BLaER1 (cell line): ENCODE results near the gene RCAN2.

Source experiments
- H3K27ac ChIP-seq: shearing (Covaris generic); formaldehyde crosslinking; 2 replicates; pipeline ENCODE4 v1.8.1; 2022
- H3K27me3 ChIP-seq: shearing (Covaris generic); formaldehyde crosslinking; 2 replicates; pipeline ENCODE4 v1.8.1; 2022
- H3K36me3 ChIP-seq: shearing (Covaris generic); formaldehyde crosslinking; 2 replicates; pipeline ENCODE4 v1.8.1; 2022
- H3K4me1 ChIP-seq: shearing (Covaris generic); formaldehyde crosslinking; 2 replicates; pipeline ENCODE4 v1.8.1; 2022
- H3K4me2 ChIP-seq: shearing (Covaris generic); formaldehyde crosslinking; 2 replicates; pipeline ENCODE4 v1.8.1; 2022
- H3K4me3 ChIP-seq: shearing (Covaris generic); formaldehyde crosslinking; 2 replicates; pipeline ENCODE4 v1.8.1; 2022
- H3K9ac ChIP-seq: shearing (Covaris generic); formaldehyde crosslinking; 2 replicates; pipeline ENCODE4 v1.8.1; 2022
- H3K9me3 ChIP-seq: shearing (Covaris generic); formaldehyde crosslinking; 2 replicates; pipeline ENCODE4 v1.8.1; 2022
- H4K20me1 ChIP-seq: shearing (Covaris generic); formaldehyde crosslinking; 2 replicates; pipeline ENCODE4 v1.8.1; 2022
- Cebpa-rat ChIP-seq: shearing (Covaris generic); IDR thresholded peaks from 2 replicates; pipeline ENCODE4 v1.8.1; 2022

Gene RCAN2

DNA sequence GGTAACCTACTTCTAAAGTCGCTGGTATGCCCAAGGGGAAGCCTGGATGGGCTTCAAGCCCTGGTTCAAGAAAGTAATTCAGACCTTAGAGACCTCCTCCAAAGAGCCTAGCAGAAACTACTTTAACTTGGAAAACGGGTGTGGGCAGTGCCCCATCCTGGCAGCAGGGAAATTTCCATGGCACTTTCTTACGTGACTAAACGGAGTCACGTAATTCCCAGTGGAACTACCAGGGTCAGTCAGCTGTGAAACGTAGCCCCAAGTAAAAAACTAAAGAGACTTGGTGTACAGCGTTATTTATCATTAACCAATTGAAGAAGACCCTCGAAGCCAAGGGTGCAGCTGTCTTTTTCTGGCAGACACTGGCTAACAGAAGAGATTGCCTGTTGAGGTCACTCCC, 114.0 kb downstream of the RCAN2 start:
- Histone ChIP-seq H3K9ac (peak overlapping the region; percentile 26; the same call in 1 of the 2 replicates), H3K9me3 (no peaks in the 10 kb centered on the region), H3K27ac (peak overlapping the region; percentile 81), H3K36me3 (no peaks in the 10 kb centered on the region), H4K20me1 (no peaks in the 10 kb centered on the region), H3K27me3 (no peaks in the 10 kb centered on the region), H3K4me2 (peak overlapping the region; percentile 86), H3K4me3 (peak overlapping the region; percentile 36), H3K4me1 (peaks cover 33% of the 10 kb centered on the region)
- TF ChIP-seq Cebpa-rat = no peak

DNA sequence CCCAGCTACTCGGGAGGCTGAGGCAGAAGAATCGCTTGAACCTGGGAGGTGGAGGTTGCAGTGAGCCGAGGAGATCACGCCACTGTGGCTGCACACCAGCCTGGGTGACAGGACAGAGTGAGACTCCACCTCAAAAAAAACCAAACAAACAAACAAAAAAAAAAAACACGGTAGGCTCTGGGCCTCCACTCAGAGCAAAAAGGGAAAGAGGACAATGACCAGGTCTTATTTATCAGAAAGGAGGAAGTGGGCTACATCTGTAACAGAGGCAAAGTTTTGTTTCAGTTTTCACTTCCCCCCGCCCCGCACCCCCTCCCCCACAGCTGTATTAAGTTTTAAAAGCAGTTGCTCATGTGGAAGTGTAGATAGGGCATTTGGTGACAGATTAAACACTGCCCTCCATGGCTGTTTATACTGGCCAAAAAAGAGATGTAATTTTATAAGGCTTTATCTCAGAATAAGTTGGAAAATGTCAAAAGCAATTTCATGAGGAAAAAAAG, 114.6 kb downstream of the RCAN2 start:
- no peaks in the 10 kb centered on the region for H3K36me3 ChIP-seq
- H3K9me3 ChIP-seq = no peaks in the 10 kb centered on the region
- H3K27ac ChIP-seq = peak overlapping the region; percentile 81
- H3K4me3 ChIP-seq = peak overlapping the region; percentile 36
- peak overlapping the region; percentile 26; the same call in 1 of the 2 replicates for H3K9ac ChIP-seq
- H3K4me1 ChIP-seq = peaks cover 33% of the 10 kb centered on the region
- no peak for TF ChIP-seq Cebpa-rat
- no peaks in the 10 kb centered on the region for H4K20me1 ChIP-seq
- H3K4me2 ChIP-seq = peak overlapping the region; percentile 86
- H3K27me3 ChIP-seq = no peaks in the 10 kb centered on the region

DNA sequence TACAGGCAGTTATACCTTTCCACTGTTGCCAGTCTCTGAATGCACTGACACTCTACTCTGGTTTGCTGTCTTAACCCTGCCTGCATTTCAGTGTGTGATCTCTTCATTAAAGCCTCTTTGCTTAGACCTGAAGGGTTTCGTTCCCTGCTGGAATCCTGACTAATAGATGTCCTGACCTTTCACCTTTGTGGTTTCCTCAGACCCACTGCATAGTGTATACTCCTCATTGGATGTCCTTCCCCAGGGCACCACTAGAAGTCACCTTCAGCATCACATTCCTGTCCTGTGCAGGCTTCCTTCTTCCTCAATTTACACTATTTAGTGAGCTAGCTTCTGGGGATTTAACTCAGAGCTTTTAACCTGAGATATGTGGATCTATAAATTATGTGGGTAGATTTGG, 120.6 kb downstream of the RCAN2 start:
- no peaks in the 10 kb centered on the region for H3K27me3 ChIP-seq
- H3K4me2 ChIP-seq = no peak overlapping the region
- H3K36me3 ChIP-seq = no peaks in the 10 kb centered on the region
- H3K27ac ChIP-seq = no peak overlapping the region
- H3K4me3 ChIP-seq = no peak overlapping the region
- no peaks in the 10 kb centered on the region for H4K20me1 ChIP-seq
- no peaks in the 10 kb centered on the region for H3K9me3 ChIP-seq
- H3K9ac ChIP-seq = no peak overlapping the region
- H3K4me1 ChIP-seq = no peaks in the 10 kb centered on the region
- no peak for TF ChIP-seq Cebpa-rat

DNA sequence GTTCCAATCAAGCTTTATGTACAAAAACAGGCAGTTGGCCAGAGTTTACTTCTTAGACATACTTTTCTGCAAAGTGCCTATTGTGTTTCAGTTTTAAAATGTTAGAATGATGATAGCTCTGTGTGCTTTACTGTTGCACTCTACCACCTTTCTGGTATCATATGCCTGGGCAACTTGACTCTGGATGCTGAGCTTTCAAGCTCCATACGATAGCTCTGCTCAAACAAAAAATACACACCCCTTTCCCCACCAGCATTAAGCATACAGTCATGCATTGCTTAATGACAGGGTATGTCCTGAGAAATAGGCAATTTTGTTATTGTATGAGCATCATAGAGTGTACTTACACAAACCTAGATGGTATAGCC, 123.1 kb downstream of the RCAN2 start:
- H3K36me3 ChIP-seq = no peaks in the 10 kb centered on the region
- TF ChIP-seq Cebpa-rat = no peak
- H3K9ac ChIP-seq = no peak overlapping the region
- no peak overlapping the region for H3K4me3 ChIP-seq
- no peaks in the 10 kb centered on the region for H3K9me3 ChIP-seq
- H4K20me1 ChIP-seq = no peaks in the 10 kb centered on the region
- no peak overlapping the region for H3K27ac ChIP-seq
- no peak overlapping the region for H3K4me2 ChIP-seq
- H3K4me1 ChIP-seq = no peaks in the 10 kb centered on the region
- no peaks in the 10 kb centered on the region for H3K27me3 ChIP-seq

DNA sequence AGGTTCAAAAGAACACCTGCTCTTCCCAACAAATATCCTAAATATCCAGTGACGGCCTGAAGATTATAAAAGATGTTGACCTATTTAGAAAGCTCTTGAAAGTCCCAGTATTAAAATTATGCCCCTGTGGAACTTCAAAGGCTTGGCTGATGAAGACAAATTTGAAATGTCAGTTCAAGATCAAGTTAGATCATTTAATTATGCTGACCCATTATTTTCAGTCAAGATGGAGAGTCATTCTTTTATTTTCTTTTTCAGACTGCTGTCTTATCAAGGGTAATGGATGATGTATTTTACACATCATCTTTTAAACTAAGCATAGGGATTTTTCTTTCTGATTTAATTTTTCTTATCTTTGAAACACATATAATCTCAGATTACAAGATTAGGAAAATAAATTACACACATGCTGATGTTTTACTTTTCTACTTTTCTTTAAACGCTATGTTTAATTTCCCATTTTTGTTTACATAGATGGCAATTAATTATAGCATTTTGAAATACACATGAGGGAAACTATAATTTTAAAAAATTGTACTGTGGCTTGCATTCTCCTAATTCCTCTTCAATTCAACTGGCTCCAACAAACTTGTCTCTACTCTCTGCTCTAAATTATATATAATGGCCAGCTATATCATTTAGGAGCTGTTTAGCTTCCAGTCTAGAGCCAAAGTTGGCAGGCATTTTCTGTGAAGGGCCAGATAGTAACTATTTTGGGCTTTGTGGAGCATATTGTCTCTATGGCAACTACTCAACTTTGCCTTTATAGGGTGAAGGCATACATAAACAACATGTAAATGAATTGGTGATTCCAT, 123.7 kb downstream of the RCAN2 start:
- Histone ChIP-seq H3K9ac (no peak overlapping the region), H3K4me1 (no peaks in the 10 kb centered on the region), H3K36me3 (no peaks in the 10 kb centered on the region), H3K27me3 (no peaks in the 10 kb centered on the region), H4K20me1 (no peaks in the 10 kb centered on the region), H3K4me2 (no peak overlapping the region), H3K9me3 (no peaks in the 10 kb centered on the region), H3K27ac (no peak overlapping the region), H3K4me3 (no peak overlapping the region)
- TF ChIP-seq Cebpa-rat = no peak

DNA sequence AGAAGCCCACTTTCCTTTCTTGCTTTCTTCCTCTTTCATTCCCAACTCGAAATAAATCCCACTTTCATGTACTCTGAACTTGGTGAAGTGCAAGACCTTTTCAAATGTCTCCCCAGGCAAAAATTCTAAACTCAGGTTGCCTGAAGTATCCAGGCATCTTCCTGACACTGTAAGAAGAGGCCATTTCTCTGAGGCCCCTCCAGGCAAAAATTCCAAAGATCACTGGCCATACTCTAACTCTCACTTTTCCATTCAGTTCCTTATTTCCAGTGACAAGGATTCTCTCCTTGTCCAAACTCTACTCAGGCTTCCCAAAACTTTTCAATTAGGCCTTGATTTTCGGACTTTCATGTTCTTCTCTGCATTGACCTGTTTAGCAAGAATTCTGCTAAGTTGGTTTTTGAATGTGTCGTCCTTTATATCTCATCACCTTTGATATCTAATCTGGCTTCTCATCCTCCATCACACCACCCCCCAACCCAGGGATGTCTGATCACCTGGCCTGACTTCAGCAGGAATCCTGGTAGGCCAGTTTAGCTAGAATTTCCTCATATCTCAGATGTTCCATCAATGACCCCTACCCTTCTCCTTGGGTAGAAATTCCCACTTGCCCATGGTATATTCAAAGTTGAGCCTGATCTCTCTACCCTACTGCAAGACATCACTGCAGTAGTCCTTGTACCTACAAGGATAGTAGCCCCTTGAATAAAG, 124.9 kb downstream of the RCAN2 start:
- Histone ChIP-seq H3K27ac (no peak overlapping the region), H3K4me2 (no peak overlapping the region), H3K9me3 (no peaks in the 10 kb centered on the region), H3K9ac (no peak overlapping the region), H3K36me3 (no peaks in the 10 kb centered on the region), H3K4me3 (no peak overlapping the region), H4K20me1 (no peaks in the 10 kb centered on the region), H3K27me3 (no peaks in the 10 kb centered on the region), H3K4me1 (no peaks in the 10 kb centered on the region)
- no peak for TF ChIP-seq Cebpa-rat

DNA sequence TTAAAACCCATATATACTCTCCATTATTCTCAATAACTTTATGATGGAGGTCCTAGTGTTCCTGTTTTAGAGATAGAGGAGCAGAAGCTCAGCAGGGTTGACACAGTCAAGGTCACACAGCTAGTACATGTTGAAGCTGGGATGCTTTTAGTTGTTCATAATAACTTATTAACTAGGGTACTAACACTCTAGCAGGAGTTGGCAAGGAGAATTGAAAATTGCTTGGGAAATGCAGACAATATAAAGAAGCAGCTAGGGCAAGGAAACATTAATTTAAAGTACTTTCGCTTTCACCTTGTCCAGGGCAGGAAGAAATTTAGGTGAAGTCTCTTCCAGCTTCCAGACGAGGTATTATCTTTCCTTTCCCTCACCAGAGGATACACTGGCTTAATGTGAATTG, 133.7 kb downstream of the RCAN2 start:
- TF ChIP-seq Cebpa-rat = no peak
- H3K4me3 ChIP-seq = no peak overlapping the region
- no peaks in the 10 kb centered on the region for H3K27me3 ChIP-seq
- H3K27ac ChIP-seq = no peak overlapping the region
- no peaks in the 10 kb centered on the region for H3K9me3 ChIP-seq
- no peak overlapping the region for H3K9ac ChIP-seq
- H3K4me2 ChIP-seq = no peak overlapping the region
- H3K36me3 ChIP-seq = no peaks in the 10 kb centered on the region
- no peaks in the 10 kb centered on the region for H4K20me1 ChIP-seq
- H3K4me1 ChIP-seq = peaks cover 4% of the 10 kb centered on the region

DNA sequence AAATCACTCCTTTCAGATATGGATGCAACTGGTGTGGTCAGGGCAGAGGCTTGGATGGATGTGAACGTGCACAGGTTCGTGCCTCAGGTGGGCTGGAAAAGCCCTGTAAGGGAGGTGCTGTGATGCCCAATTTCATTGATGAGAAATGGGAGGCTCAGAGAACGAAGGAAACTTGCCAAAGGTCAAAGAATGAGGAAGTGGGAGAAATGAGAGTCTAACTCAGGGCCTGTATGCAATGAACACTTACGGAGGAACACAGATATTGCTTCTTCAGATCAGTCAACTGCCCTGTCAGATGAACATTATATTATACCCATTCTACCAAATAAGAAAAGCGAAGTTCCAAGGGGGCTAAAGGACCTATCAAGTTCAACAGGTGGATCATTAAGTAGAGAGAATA, 134.7 kb downstream of the RCAN2 start:
- H3K9ac ChIP-seq = no peak overlapping the region
- peaks cover 8% of the 10 kb centered on the region for H3K4me1 ChIP-seq
- no peaks in the 10 kb centered on the region for H3K27me3 ChIP-seq
- no peaks in the 10 kb centered on the region for H3K9me3 ChIP-seq
- no peak overlapping the region for H3K4me2 ChIP-seq
- TF ChIP-seq Cebpa-rat = no peak
- no peaks in the 10 kb centered on the region for H3K36me3 ChIP-seq
- no peak overlapping the region for H3K4me3 ChIP-seq
- H3K27ac ChIP-seq = no peak overlapping the region
- H4K20me1 ChIP-seq = no peaks in the 10 kb centered on the region

DNA sequence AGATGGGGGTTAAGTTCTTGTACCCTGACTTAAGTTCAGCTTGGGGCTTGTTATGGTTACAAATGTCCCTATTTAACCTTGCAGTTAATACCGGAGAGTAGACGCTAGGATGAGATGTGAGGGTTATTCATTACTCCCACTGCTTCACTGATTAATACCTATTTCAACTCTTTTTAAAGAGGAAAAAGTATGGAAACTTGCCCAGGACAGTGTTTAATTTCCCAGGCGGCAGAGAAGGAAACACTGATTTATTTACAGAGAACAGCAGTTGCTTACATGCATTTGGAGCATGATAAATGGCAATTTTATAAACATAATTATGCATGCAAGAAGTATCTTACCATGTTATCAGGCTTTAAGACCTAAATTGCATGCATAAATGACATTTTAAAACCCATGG, 137.7 kb downstream of the RCAN2 start:
- Histone ChIP-seq H3K27me3 (no peaks in the 10 kb centered on the region), H3K27ac (no peak overlapping the region), H3K4me1 (peaks cover 8% of the 10 kb centered on the region), H3K4me3 (no peak overlapping the region), H3K9me3 (no peaks in the 10 kb centered on the region), H3K9ac (no peak overlapping the region), H3K4me2 (no peak overlapping the region), H4K20me1 (no peaks in the 10 kb centered on the region), H3K36me3 (no peaks in the 10 kb centered on the region)
- no peak for TF ChIP-seq Cebpa-rat
